ENCODE results near the gene SF3B4. TPM values are rescaled to one million over a fixed set of nuclear protein-coding genes. Genes with fewer than 3 reads are reported as not detected.
A peak's percentile ranks its signal among the peaks of the same experiment; 100 is the strongest.

Gene SF3B4
- total and polyA plus RNA-seq, 2 of the 13 experiments (the other 11 are each of a cell fraction or from before 2014, with no cell fraction given): 13.8 to 14.8 TPM

- TF ChIP-seq, protein P1, sequence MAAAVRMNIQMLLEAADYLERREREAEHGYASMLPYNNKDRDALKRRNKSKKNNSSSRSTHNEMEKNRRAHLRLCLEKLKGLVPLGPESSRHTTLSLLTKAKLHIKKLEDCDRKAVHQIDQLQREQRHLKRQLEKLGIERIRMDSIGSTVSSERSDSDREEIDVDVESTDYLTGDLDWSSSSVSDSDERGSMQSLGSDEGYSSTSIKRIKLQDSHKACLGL (CRISPR knock-in tag; IDR thresholded peaks at IDR 0.05): no peak; the same call in 1 of the 2 replicates
- 0 out of 2 replicates have a peak, but pooled peaks have one; percentile 11 for TF ChIP-seq ARID3A (IDR thresholded peaks at IDR 0.05; ENCODE audit: low read depth, low read length)
- peak; percentile 65 for TF ChIP-seq ASH2L (IDR thresholded peaks at IDR 0.05; ENCODE audit: insufficient read length, low read depth, low read length)
- no peak for TF ChIP-seq HMGA1 (CRISPR knock-in tag; conservative IDR thresholded peaks at IDR 0.05)
- TF ChIP-seq ZNF850 (CRISPR knock-in tag; conservative IDR thresholded peaks at IDR 0.05): 0 out of 2 replicates have a peak, but pooled peaks have one; percentile 26
- TF ChIP-seq ATF7-NPFF (CRISPR knock-in tag; IDR thresholded peaks at IDR 0.05; ENCODE audit: low read depth): no peak
- peak; percentile 81 for TF ChIP-seq MEF2D (CRISPR knock-in tag; IDR thresholded peaks at IDR 0.05)
- TF ChIP-seq ELK4 (CRISPR knock-in tag; IDR thresholded peaks at IDR 0.05; ENCODE audit: borderline replicate concordance): no peak
- TF ChIP-seq SUZ12 (IDR thresholded peaks at IDR 0.05; ENCODE audit: low read depth, low read length): no peak
- TF ChIP-seq MIER2 (CRISPR knock-in tag; IDR thresholded peaks at IDR 0.05): peak; percentile 18; the same call in 1 of the 2 replicates
- TF ChIP-seq SP2 (CRISPR knock-in tag; IDR thresholded peaks at IDR 0.05): peak; percentile 88
- peak; percentile 87 for TF ChIP-seq RBM39 (IDR thresholded peaks at IDR 0.05; ENCODE audit: low read depth, low read length, poor library complexity, severe bottlenecking)
- no peak for TF ChIP-seq ZNF382 (CRISPR knock-in tag; IDR thresholded peaks at IDR 0.05; ENCODE audit: borderline replicate concordance)
- no peak for TF ChIP-seq ZNF121 (CRISPR knock-in tag; IDR thresholded peaks at IDR 0.05)
- TF ChIP-seq RCOR2 (CRISPR knock-in tag; IDR thresholded peaks at IDR 0.05): 0 out of 2 replicates have a peak, but pooled peaks have one; percentile 10
- TF ChIP-seq IRF2 (CRISPR knock-in tag; IDR thresholded peaks at IDR 0.05): peak; percentile 89
- TF ChIP-seq CHCHD3 (CRISPR knock-in tag; IDR thresholded peaks at IDR 0.05): no peak
- TF ChIP-seq ZNF275 (CRISPR knock-in tag; IDR thresholded peaks at IDR 0.05; ENCODE audit: borderline replicate concordance): peak; percentile 79; the same call in 1 of the 2 replicates
- no peak for TF ChIP-seq CENPX (CRISPR knock-in tag; IDR thresholded peaks at IDR 0.05)
- TF ChIP-seq, protein P2, sequence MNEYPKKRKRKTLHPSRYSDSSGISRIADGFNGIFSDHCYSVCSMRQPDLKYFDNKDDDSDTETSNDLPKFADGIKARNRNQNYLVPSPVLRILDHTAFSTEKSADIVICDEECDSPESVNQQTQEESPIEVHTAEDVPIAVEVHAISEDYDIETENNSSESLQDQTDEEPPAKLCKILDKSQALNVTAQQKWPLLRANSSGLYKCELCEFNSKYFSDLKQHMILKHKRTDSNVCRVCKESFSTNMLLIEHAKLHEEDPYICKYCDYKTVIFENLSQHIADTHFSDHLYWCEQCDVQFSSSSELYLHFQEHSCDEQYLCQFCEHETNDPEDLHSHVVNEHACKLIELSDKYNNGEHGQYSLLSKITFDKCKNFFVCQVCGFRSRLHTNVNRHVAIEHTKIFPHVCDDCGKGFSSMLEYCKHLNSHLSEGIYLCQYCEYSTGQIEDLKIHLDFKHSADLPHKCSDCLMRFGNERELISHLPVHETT (CRISPR knock-in tag; conservative IDR thresholded peaks at IDR 0.05): peak; percentile 58; the same call in 1 of the 2 replicates
- TF ChIP-seq KAT8 (CRISPR knock-in tag; IDR thresholded peaks at IDR 0.05): peak; percentile 98
- peak; percentile 89 for TF ChIP-seq ZFX (CRISPR knock-in tag; IDR thresholded peaks at IDR 0.05; ENCODE audit: low read depth)
These were observed at the start of gene SF3B4 (continued) for GRCh38 chr1:149927563-149928400.

All from HepG2 (cell line).